WTC11 (cell line): ENCODE data around the gene PGS1. TPM values are rescaled to one million over a fixed set of nuclear protein-coding genes. Genes with fewer than 3 reads are reported as not detected.
A peak's percentile ranks its signal among the peaks of the same experiment; 100 is the strongest.

Source experiments
- ATAC-seq: fragments of 200-7000 bp; cut with Tn5 transposase; 2 replicates; pipeline ENCODE4 v1.10.0; 2021; ENCODE audit warnings: mild to moderate bottlenecking, moderate library complexity
- CTCF ChIA-PET: fragments of 300-600 bp; sonication (Branson Sonifier 250); formaldehyde crosslinking; loops from one replicate; lab custom pipeline; 2021; ENCODE audit warnings: antibody characterized with exemption; lab: Charles Lee
- POLR2A ChIA-PET: fragments of 350-600 bp; sonication (Branson Sonifier 250); formaldehyde crosslinking; loops from one replicate; lab custom pipeline; 2021; ENCODE audit warnings: antibody characterized with exemption; lab: Charles Lee
- DNase-seq: peaks from one replicate; pipeline ENCODE4 v3.0.0; 2021; ENCODE audit warnings: low spot score
- H3K27ac Mint-ChIP-seq: 2 replicates; pipeline ENCODE4 v1.8.0; 2021; ENCODE audit warnings: mixed read lengths
- H3K27me3 Mint-ChIP-seq: 2 replicates; pipeline ENCODE4 v1.8.0; 2021; ENCODE audit warnings: low read depth, mild to moderate bottlenecking, moderate library complexity, mixed read lengths
- H3K36me3 Mint-ChIP-seq: 2 replicates; pipeline ENCODE4 v1.8.0; 2021; ENCODE audit warnings: mixed read lengths
- H3K4me1 Mint-ChIP-seq: 2 replicates; pipeline ENCODE4 v1.8.0; 2022; ENCODE audit warnings: mixed read lengths
- H3K4me3 Mint-ChIP-seq: 2 replicates; pipeline ENCODE4 v1.8.0; 2021; ENCODE audit warnings: mild to moderate bottlenecking, moderate library complexity, mixed read lengths
- H3K9me3 Mint-ChIP-seq: 2 replicates; pipeline ENCODE4 v1.8.0; 2021; ENCODE audit warnings: mixed read lengths
- ATF2 ChIP-seq: sonication (generic); formaldehyde crosslinking; IDR thresholded peaks from 2 replicates; pipeline ENCODE4 v1.8.1; 2022; ENCODE audit warnings: low read depth, missing genetic modification reagents, borderline replicate concordance
- CREM ChIP-seq: sonication (generic); formaldehyde crosslinking; IDR thresholded peaks from 2 replicates; pipeline ENCODE4 v1.8.1; 2022; ENCODE audit warnings: mild to moderate bottlenecking, missing genetic modification reagents, moderate library complexity
- FOXJ3 ChIP-seq: sonication (generic); formaldehyde crosslinking; IDR thresholded peaks from 2 replicates; pipeline ENCODE4 v1.9.0; 2021; ENCODE audit warnings: missing genetic modification reagents, mild to moderate bottlenecking, borderline replicate concordance
- JAZF1 ChIP-seq: fragments of 250-450 bp; sonication (Bioruptor Pico); IDR thresholded peaks from 2 replicates; pipeline ENCODE4 v1.9.0; 2021; ENCODE audit warnings: moderate library complexity, mild to moderate bottlenecking, inconsistent platforms
- MAX ChIP-seq: sonication (generic); formaldehyde crosslinking; IDR thresholded peaks from 2 replicates; pipeline ENCODE4 v1.8.0; 2022; ENCODE audit warnings: mild to moderate bottlenecking, missing genetic modification reagents
- MXD4 ChIP-seq: fragments of 250-450 bp; sonication (Bioruptor Pico); IDR thresholded peaks from 2 replicates; pipeline ENCODE4 v1.8.0; 2021; ENCODE audit warnings: mild to moderate bottlenecking, moderate library complexity, borderline replicate concordance
- MYBL2 ChIP-seq: sonication (generic); formaldehyde crosslinking; IDR thresholded peaks from 2 replicates; pipeline ENCODE4 v1.8.1; 2023; ENCODE audit warnings: mild to moderate bottlenecking, moderate library complexity, missing genetic modification reagents
- NFYB ChIP-seq: sonication (generic); formaldehyde crosslinking; conservative IDR thresholded peaks from 2 replicates; pipeline ENCODE4 v1.8.0; 2022; ENCODE audit warnings: low read depth, missing genetic modification reagents
- NR1H2 ChIP-seq: sonication (generic); formaldehyde crosslinking; IDR thresholded peaks from 2 replicates; pipeline ENCODE4 v1.9.0; 2021; ENCODE audit warnings: mild to moderate bottlenecking, moderate library complexity, missing genetic modification reagents
- RORB ChIP-seq: fragments of 250-450 bp; sonication (Bioruptor Pico); IDR thresholded peaks from 2 replicates; pipeline ENCODE4 v1.9.0; 2021; ENCODE audit warnings: mild to moderate bottlenecking
- SP1 ChIP-seq: sonication (generic); formaldehyde crosslinking; conservative IDR thresholded peaks from 2 replicates; pipeline ENCODE4 v1.8.1; 2022; ENCODE audit warnings: missing genetic modification reagents
- TEAD1 ChIP-seq: sonication (generic); formaldehyde crosslinking; IDR thresholded peaks from 2 replicates; pipeline ENCODE4 v1.8.0; 2022; ENCODE audit warnings: mild to moderate bottlenecking, missing genetic modification reagents
- ZBTB43 ChIP-seq: sonication (generic); formaldehyde crosslinking; IDR thresholded peaks from 2 replicates; pipeline ENCODE4 v1.8.1; 2023; ENCODE audit warnings: mild to moderate bottlenecking, missing genetic modification reagents
- ZNF317 ChIP-seq: sonication (generic); formaldehyde crosslinking; IDR thresholded peaks from 2 replicates; pipeline ENCODE4 v1.8.1; 2023; ENCODE audit warnings: low read depth, mild to moderate bottlenecking, moderate library complexity, missing genetic modification reagents, borderline replicate concordance
- ZNF512 ChIP-seq: sonication (generic); formaldehyde crosslinking; IDR thresholded peaks from 2 replicates; pipeline ENCODE4 v1.8.1; 2022; ENCODE audit warnings: missing genetic modification reagents, borderline replicate concordance
- total RNA-seq: library from RNA; stranded (reverse); gene quantifications from 3 replicates; pipeline ENCODE4 v1.2.3, GENCODE V29; 2021

PGS1 gene
- total RNA-seq, 1 experiment from 2014 or later = 51.4 TPM

GRCh38 chr17:78345791-78346494 lies 32.5 kb upstream of the PGS1 start (continued):
- TF ChIP-seq TEAD1 (CRISPR knock-in tag) = no peak
- no peak for TF ChIP-seq MAX (CRISPR knock-in tag)
- TF ChIP-seq MYBL2 (CRISPR knock-in tag) = no peak
- TF ChIP-seq NFYB (CRISPR knock-in tag) = no peak
- TF ChIP-seq CREM (CRISPR knock-in tag) = no peak
- TF ChIP-seq FOXJ3 = no peak
- no peak for TF ChIP-seq ZNF317 (CRISPR knock-in tag)
- no peak for TF ChIP-seq NR1H2 (CRISPR knock-in tag)
- TF ChIP-seq ATF2 (CRISPR knock-in tag) = no peak

GRCh38 chr17:78346605-78347250 lies 31.7 kb upstream of the PGS1 start:
- ChIA-PET POLR2A (interaction anchor here (0.6 kb wide), 1 partner anchor 179 kb away, joined by 6 read pairs; no protein-coding TSS in a partner anchor), CTCF (interaction anchor here (1.3 kb wide), 1 partner anchor 14 kb away, joined by 4 read pairs; no protein-coding TSS in a partner anchor)
- peaks cover 8% of the 10 kb centered on the region for H3K27me3 Mint-ChIP-seq
- H3K4me1 Mint-ChIP-seq = peaks cover 28% of the 10 kb centered on the region
- H3K9me3 Mint-ChIP-seq = no peaks in the 10 kb centered on the region
- no peaks in the 10 kb centered on the region for H3K36me3 Mint-ChIP-seq
- H3K27ac Mint-ChIP-seq = no peak overlapping the region
- DNase-seq = no peak
- H3K4me3 Mint-ChIP-seq = no peak overlapping the region
- no peak for ATAC-seq
- TF ChIP-seq ZNF512 (CRISPR knock-in tag) = peak; percentile 96
- no peak for TF ChIP-seq ZBTB43 (CRISPR knock-in tag)
- TF ChIP-seq MXD4 (CRISPR knock-in tag) = no peak

GRCh38 chr17:78347453-78347852 lies 31.0 kb upstream of the PGS1 start:
- H3K27me3 Mint-ChIP-seq = peaks cover 8% of the 10 kb centered on the region
- H3K27ac Mint-ChIP-seq = no peak overlapping the region
- no peak for ATAC-seq
- no peak for DNase-seq
- ChIA-PET CTCF (interaction anchor here (1.3 kb wide), 1 partner anchor 13 kb away, joined by 4 read pairs; no protein-coding TSS in a partner anchor), POLR2A (interaction anchor here (0.6 kb wide), 1 partner anchor 180 kb away, joined by 6 read pairs; no protein-coding TSS in a partner anchor)
- H3K9me3 Mint-ChIP-seq = no peaks in the 10 kb centered on the region
- no peak for TF ChIP-seq ZNF317 (CRISPR knock-in tag)
- TF ChIP-seq SP1 (CRISPR knock-in tag) = no peak
- TF ChIP-seq MXD4 (CRISPR knock-in tag) = no peak
- no peak for TF ChIP-seq RORB
- no peak for TF ChIP-seq JAZF1
- TF ChIP-seq NR1H2 (CRISPR knock-in tag) = no peak
- H3K4me1 Mint-ChIP-seq = peaks cover 35% of the 10 kb centered on the region
- no peak overlapping the region for H3K4me3 Mint-ChIP-seq
- H3K36me3 Mint-ChIP-seq = no peaks in the 10 kb centered on the region
